ENCODE measurements around the gene MORN5.

Gene MORN5

DNA sequence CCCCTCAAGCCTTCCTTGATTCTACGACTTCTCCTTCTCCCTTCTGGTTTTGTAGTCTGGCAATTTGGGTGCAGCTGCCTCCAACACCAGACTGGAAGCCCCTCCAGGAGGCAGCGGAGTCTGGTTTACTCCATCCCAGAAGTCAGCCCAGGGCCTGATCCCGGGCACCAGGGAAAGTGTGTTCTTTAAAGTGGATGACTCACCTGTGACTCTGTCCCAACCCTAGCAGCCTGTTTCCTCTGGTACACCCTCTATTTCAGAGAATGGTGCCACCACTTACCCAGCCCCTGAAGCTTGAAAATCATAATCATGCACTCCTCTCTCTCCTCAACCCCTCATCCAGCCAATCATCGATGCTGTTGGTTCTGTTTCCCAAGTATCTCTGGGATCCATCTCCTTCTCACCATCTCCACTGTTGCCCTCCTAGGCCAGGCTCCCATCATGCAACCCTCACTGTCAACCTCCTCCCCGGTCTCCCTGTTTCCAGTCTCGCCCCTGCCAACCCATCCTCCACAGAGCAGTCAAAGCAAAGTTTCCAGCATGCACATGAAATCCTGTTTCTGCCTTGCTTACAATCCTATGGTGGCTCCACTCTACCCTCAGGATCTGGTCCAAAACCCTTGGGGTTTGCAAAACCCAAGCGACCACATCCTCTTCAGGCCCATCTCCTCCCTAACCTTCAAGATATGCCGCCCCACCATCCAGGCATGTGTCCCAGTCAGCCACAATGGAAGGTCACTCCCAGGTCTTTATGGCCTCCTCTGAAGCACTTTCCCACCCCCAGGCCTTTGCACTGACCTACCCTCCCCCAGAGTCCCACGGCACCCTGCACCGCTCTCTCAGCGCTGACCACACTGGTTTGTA lies 58.6 kb downstream of the MORN5 start:
- DNase-seq: no peak

GRCh38 chr9:122218935-122219855 lies 59.5 kb downstream of the MORN5 start:
- DNase-seq: no peak

GRCh38 chr9:122219856-122220672 lies 60.4 kb downstream of the MORN5 start:
- DNase-seq: no peak

DNA sequence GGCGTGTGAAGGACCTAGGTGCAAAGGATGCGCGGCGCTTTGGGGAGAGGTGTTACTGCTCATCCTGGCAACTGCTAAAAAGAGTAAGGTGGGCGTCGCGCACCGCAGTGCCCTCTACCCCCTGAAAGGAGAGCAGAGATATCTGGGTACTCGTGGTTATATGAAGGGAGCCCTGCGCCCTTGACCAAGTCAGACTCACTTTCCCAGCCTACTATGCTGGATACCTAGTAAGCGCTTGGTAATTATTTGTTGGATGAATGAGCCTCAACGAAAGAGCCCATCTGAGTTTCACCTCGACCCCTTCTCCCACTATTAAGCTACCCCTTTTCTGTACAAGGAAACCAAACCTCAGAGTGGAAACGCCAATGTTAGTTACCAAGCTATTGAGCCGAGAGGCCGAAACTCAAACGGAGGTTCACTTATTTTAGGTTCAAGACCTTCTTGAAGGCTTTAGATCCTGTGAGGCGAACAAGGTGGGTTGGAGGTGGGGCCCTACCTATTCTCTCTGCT lies 61.0 kb downstream of the MORN5 start:
- no peak for DNase-seq

- DNase-seq: no peak
Measured at GRCh38 chr9:122221183-122221811, 61.6 kb downstream of the MORN5 start.

- DNase-seq: no peak
Measured at GRCh38 chr9:122222791-122223190, 63.1 kb downstream of the MORN5 start.

- no peak for DNase-seq
Measured at GRCh38 chr9:122223435-122223834, 63.7 kb downstream of the MORN5 start.

GRCh38 chr9:122225312-122226141 lies 65.8 kb downstream of the MORN5 start:
- no peak for DNase-seq

- no peak for DNase-seq
Measured at GRCh38 chr9:122226142-122226757, 66.5 kb downstream of the MORN5 start.

DNA sequence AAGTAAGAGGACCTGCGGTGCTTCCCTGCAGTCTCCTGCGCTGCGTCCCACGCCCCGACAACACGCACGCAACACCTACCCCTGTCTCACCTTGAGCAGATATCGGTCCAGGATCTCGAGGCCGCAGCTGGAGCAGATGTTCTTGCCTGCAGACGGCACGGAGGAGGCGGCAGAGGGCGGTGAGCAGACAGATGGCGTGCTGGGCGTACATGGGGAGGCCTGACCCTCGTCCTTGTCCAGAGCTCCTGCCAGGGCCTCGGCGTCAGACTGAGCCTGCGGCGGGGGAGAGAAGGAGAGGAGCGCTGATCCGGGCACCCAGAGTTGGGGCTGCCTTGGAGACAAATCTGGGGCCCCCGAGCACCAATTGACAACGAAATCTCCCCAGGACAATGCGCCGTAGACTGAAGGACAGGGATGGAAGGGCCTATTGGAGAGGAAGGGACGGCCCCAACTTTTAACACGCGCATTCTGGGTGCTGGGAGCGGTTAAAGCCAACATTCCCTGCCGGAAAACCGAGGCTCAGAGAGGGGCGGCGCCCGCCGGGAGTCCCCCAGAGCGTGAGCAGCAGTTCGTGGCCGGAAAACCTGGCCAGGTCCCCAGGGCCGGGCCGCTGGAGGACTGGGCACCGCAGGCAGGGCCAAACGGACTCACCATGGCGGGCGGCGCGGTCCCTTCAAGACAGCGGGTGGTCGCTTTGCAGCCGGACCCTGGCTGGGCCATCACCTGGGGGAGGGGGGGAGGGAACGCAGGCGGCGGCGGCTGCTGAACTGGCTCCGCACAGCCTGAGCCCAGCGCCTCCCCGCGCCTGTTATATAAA lies 67.3 kb downstream of the MORN5 start:
- DNase-seq: no peak

GRCh38 chr9:122227575-122227900 lies 67.8 kb downstream of the MORN5 start:
- no peak for DNase-seq

GRCh38 chr9:122228191-122228567 lies 68.5 kb downstream of the MORN5 start:
- DNase-seq: no peak

DNA sequence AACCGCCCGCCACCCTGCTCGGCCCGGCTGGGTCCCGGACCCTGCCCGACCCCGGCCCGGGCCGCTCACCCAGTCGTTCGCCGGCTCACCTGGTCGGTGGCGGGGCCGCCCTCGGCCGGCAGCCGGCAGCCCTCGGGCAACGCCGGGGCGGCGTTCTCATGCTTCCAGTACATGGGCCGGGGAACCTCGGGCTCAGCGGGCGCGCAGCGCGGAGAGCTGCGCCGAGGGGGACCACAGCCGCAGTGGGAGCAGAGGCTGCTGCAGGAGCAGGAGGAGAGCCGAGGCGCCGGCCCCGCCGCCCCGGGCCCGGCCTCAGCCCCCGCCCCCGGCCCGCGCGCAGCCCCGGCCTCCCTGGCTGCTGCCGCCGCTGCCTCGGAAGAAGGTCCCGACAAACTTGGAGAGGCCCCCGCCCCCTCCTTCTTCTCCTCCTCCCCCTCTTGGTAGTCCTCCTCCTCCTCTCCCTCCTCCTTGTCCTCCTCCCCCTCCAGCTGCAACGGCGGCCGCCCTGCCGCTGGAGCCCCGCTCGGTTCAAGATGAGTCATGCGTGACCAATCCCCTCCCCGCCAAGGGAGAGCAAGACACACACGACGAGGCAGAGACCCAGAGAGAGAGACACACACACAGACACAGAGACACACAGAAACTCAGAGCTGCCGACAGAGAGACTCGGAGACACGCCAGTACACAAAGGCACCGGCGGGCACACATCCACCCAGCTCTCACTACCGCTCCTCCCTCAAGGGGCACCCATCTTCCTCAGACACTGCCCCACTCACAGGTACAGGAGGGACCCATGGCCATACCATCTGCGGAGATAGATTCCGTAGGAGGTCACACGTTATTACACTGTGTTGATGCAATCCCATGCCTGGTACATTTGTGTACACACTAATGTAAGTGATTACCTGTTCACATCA lies 69.1 kb downstream of the MORN5 start, which contains the start of gene LHX6:
LHX6 (minus strand) TSS at position 390 of the 917 bp plus-strand sequence; CDS start at position 173, 217 bp downstream.
- no peak for DNase-seq

DNA sequence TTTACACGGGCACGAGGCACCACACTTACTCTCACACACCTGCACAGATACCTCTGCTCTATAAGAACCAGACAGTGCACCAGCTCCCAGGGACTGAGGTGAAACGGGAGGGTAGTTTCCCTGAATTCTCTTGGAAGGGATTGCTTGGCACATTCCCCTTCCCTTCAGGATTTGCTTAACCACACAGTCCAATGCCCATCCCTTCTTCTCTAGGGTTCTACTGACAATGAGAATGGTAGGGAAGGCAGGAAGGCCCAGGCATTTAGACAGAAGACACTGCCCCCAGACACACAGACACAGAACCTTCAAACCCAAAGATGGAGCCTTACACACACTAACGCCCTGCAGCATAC lies 69.8 kb downstream of the MORN5 start:
- no peak for DNase-seq

DNA sequence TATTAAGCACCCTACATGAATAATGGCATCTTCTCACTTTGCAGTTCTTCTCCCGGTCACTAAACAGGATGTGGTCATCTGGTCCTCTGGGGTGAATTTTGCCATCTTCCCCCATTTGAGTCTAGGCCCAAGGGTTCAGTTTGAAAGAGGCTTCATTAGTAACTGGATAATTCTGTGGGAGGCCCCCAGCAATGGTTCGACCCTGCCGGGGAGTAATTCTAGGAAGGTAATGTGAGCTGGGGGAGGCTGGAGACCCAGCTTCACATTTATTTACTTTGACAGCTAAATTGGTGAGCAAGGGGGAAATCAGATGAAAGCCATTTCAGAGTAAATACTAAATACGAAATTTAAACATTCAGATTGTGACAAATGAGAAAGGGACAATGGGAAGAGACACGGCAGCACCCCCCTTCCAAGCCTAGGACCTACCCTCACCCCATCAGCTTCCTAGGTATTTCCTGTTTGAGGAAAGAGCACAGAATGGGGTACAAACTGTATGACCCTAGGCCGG lies 73.1 kb downstream of the MORN5 start:
- no peak for DNase-seq

GRCh38 chr9:122234022-122234748 lies 74.5 kb downstream of the MORN5 start:
- no peak for DNase-seq

GRCh38 chr9:122236681-122237080 lies 77.0 kb downstream of the MORN5 start:
- DNase-seq: no peak

DNA sequence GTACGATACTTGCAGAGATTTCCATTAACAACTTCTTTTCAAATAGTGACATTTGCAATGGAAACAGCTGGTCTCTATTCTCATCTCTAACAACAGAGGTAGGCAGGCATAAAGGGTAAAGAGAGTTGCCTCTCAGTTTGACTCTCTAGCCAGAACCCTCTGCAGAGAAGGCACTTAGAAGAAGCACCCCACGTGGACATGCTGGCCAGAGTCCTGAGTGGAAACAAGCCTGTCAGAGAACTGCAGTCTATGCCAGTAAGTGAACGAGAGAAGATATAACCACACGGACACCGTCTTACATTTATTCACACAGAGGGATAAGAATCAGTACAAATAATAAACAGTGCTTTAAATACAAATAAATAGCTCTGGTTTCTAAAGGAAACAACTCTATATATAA lies 80.0 kb downstream of the MORN5 start:
- no peak for DNase-seq

Measured in CD4-positive, alpha-beta T cell treated with Interleukin-10 for 1 hour (primary cell).